Stimulated activated CD8-positive, alpha-beta memory T cell treated with anti-CD3 and anti-CD28 coated beads, Interleukin-2, amount 100 ng/mL, for 48 hours (primary cell): ENCODE results near the gene PPIF.

Experiments
- DNase-seq, 2 donors: peaks; one replicate each; pipeline ENCODE4 v3.0.0-alpha.2; 2020; ENCODE audit warnings: low read depth in 2 of 2

Gene PPIF

DNA sequence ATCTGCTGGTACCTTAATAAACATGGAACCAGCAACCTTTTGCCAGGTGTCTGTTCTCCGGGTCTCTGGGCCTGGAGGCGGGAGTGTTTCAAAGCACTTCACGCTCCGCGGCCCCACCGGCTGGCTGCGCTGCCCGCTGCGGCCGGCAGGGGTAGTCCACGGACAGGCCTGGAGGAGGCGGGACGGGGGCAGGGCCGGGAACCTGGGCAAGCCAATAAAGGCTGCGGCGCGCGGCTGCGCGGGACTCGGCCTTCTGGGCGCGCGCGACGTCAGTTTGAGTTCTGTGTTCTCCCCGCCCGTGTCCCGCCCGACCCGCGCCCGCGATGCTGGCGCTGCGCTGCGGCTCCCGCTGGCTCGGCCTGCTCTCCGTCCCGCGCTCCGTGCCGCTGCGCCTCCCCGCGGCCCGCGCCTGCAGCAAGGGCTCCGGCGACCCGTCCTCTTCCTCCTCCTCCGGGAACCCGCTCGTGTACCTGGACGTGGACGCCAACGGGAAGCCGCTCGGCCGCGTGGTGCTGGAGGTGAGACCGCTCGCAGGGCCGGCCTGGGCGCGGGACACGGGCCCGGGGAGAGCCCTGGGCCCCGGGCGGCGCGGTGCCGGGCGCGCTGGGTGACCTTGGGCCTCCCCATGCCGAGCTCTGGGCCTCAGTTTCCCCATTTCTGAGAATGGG is at the start of gene PPIF:
Gene PPIF, plus strand, starts transcription at position 244 of the 668 bp plus-strand sequence. Its CDS starts 80 bp downstream, at position 324.
- DNase-seq, result peak; percentile 93 to 94

DNA sequence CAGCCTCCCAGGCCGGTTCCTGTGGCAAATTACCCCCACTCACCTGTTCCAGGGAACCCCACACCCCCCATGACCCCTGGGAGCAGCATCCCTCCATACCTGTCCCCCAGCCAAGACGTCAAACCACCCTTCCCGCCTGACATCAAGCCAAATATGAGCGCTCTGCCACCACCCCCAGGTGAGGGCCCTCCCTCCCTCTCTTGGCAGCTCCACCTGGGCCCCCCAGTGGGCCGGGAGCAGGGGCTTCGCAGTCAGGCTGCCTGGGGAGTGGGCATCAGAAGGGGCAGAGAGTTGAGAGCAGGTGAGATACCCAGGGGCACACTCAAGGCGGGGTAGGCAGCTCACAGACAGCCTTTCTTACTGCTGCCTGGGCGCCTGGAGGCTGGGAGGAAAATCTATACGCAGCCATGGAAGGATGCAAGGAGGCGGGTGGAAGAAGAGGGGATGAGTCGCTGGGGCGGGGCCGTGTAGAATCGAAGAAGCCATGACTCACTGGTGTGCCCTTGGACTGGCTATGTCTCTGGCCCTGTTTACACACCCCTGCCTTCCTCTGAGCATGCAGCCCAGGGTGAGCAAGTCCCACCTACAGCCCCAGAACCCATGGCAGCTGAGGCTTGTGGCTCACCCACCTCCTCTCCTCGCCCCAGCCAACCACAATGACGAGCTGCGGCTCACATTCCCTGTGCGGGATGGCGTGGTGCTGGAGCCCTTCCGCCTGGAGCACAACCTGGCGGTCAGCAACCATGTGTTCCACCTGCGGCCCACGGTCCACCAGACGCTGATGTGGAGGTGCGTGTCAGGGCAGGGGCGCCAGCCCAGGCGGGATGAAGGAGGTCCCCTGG is 48.6 kb upstream of the PPIF start:
- peak; percentile 51 to 61 for DNase-seq

DNA sequence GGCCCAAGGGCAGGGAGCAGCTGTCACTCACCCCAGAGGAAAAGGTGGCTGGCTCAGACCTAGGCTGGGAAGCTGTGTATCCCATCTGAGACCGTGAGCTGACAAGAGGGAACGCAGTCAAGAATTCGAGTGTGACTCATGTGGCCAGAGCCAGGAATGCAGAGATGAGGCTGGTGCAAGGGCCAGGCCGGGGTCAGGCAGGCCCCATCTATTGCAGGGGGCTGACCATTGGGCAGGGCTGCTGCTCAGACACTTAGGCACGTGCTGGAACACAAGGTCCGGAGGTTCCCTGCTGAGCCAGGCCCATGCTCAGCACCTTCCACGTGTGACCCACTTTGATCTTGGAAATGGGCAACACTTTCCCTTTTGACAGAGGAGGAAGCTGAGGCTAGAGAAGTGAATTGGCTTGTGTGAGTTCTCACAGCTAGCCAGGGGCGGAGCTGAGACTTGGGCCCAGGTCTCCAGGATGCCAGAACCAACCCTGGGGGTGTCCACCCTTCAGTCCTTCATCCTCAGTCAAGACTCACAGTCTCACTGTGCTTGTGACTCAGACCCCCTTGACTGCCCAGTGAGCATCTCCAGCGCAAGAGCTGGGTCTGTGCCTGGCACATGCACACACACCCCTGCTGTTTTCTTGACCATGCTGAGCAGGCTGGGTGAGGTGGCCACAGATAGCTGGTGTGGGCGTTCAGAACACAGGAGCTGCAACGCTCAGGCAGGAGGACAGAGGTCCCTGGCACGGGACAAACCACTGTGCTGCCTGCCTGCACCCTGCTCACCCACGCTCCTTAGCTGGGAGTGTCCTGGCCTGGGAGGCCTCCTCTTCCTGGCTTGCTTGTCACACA is 47.6 kb upstream of the PPIF start:
- DNase-seq, result no peak

DNA sequence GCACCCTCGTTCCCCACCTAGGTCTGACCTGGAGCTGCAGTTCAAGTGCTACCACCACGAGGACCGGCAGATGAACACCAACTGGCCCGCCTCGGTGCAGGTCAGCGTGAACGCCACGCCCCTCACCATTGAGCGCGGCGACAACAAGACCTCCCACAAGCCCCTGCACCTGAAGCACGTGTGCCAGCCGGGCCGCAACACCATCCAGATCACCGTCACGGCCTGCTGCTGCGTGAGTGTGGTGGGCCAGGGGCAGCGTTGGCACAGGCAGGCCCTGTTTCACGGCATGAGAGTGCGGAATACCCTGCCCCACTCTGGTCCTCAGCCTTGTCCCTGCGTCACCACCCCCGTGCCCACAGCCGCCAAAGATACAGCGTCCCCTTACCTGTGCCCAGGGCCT is 46.6 kb upstream of the PPIF start:
- no peak for DNase-seq

DNA sequence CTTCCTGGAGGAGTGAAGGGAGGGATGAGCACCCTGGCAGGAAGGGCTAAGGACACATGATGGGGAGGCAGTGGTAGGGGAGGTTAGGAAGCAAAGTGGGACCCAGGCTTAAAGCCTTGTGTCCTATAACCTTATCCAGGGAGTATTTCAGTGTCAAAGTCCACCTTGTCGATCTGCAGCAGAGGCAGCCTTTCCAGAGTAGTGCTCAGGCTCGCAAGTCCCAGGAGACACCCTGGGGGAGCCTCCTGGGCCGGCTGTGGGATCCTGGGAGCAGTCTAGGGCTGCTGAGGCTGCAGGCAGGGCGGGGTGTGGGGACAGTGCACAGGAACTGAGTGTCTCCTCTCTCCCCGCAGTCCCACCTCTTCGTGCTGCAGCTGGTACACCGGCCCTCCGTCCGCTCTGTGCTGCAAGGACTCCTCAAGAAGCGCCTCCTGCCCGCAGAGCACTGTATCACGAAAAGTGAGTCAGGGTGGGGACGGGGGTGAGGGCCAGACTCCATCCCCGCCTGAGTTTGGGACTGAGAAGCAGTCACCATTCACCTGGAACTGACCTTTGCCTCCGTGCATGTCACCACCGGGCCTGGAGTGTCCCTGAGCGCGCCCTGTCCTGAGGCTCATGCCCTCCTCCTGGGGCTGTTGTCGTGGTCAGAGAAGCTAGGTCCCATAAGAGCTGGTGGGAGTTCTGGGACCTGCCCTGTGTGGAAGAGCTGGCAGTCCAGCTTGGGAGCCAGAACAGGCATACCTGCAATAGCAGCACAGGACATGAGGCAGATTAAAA is 45.3 kb upstream of the PPIF start:
- no peak for DNase-seq

DNA sequence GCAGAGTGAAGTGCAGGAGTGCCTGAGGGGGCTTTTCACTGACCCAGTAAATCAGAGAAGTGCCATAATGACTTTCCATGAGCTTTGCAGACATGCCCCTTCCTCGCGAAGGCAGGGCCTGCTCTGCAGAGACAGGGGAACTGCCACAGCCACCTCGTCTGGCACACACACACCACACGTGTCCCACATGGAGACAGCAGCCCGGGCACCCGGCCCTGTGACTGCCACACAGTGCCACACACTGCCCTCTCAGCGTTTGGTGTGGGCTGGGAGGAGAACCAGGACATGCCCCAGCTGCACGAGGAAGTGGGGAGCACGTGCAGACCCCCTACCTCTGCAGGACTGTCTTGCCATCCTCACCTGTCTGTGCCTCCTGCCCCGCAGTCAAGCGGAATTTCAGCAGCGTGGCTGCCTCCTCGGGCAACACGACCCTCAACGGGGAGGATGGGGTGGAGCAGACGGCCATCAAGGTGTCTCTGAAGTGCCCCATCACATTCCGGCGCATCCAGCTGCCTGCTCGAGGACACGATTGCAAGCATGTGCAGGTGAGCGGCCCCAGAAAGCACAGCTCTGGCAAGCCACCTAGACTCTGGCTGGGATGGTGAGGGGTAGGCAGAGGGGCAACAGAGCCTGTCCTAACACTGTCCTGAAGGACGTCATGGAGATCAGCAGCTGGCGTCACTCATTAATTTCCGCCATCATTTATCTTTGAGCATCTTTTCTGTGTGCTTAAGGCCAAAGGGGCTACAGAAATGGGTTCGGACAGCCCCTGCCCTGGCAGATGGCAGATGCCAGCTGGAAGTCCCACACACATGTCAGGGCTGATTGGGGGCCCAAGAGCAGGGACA is 43.4 kb upstream of the PPIF start:
- DNase-seq, result no peak

DNA sequence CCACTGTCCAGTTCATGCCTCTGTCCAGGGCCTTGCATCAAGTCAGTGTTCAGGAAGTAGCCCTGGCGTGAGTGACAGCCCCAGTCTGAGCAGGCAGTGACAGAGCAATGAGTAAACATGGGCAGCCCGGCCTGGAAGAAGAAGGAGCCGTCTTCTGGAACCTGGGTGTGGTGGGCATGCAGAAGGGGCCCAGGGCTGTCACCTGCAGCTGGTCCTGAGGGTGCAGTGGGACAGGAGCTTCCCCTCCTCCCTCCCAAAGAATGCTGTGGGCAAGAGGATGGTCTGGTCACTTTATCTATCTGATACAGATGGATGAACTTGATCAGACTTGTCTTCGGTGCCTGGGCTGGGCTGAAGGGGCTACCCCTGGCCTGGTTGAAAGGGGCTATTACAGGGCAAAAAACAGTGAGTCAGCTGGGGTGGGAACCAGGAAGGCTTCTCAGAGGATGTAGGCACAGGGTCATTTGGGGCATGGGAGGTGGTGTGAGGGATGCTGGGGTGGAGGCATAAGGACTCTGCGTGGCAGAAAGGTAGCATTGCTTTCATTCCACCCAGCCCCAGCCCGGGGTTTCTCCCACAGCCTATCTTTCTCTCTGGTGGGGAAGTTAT is 42.7 kb upstream of the PPIF start:
- DNase-seq, result no peak

DNA sequence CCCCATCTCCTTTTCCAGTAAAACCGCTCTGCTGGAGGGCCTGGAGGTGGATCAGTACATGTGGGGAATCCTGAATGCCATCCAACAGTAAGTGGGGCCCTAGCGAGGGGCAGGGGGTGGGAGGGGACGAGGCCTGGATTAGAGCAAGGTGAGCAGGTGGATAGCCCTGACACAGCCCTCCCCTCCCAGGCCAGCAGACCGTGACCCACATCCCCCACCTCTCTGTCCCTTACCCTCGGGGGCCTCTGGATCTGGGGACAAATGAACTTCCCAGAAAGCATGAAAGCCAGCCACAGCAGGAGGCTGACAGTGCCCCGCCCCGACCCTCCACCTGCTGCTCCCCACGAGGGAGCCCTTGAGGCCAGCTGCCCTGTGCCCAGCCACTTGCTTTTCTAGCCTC is 41.8 kb upstream of the PPIF start:
- no peak for DNase-seq

DNA sequence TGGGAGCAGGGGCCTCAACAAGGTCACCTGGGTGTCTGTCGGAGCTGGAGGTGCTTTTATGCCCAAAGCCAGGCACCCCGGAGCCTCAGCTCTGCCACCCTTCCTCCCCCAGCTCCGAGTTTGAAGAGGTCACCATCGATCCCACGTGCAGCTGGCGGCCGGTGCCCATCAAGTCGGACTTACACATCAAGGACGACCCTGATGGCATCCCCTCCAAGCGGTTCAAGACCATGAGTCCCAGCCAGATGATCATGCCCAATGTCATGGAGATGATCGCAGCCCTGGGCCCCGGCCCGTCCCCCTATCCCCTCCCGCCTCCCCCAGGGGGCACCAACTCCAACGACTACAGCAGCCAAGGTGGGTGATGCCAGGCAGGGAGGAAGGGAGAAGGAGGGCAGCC is 41.3 kb upstream of the PPIF start:
- DNase-seq, result no peak

DNA sequence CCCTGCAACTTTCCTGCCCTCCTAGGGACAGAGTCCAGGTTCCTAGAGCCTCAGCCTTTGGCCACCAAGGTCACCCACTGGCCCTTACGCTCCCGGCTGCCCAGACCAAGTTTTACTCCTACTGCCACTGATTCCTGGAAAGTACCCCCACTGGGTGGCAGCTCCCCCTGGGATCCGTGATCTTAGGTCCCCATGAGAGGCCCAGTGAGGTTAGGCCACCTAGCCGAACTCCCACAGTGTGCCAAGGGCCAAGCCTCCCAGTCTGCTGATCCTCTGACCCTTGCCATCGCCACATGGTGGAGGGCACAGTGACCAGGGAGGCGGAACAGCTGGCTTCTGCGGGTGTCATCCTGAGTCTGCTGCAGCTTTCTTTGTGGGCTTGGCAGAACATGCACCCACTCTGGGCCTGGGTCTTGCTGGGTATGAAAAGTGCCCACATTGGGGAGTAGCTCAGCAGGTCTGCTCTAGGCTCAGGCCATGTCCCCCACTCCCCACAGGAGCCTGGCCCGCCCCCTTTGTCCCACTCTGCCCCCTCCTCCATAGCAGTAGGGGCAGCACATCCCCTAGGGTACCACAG is 40.5 kb upstream of the PPIF start:
- DNase-seq, result no peak

DNA sequence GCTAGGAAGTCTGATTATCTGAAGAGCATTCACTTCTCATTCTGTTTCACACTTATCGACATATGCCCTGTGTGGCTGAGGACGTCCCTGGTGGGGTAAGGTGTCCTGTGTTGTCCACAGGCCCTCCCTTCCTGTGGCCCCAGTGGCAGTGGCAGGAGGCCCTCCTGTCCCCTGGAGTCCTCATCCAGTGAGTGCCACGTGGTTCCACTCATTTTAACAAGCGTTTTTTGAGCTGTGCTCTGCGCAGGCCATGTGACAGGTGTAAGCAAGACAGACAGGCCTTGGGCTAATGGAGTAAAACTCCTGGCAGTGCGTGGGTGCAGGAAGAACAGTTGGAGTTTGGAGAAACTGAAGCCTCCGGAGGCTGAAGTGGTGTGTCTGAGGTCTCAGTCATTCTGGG is 39.3 kb upstream of the PPIF start:
- no peak for DNase-seq

DNA sequence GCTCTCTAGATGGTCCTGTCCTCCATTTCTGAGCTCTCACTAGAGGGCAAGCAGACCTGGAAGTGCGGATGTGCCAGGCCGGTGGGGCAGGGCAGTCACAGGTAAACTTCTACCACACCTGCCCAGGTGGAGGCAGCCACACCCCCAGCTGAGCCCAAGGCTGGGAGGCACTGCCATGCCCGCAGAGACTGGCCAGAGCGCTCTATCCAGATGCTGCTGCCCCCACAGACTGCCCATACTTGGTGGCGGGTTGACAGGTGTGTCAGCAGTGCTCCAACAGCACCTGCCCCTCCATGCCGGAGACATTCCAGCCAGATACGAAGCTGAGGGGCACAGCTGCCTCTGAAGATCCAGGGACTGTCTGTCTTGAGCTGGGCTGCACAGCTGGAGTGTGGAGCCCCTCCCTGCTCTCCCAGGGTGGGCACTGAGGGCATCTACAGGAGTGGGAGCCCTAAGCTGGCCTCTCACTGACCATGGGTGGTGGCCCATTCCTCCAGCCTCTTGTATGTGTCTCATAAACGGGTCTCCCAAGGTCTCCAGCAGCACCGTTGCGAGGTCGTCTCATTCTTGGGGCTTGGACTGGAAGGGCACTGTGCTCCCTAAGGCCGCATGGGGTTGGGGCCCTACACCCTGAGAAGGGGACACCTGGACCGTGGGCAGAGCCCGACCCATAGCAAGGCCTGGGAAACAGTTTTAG is 38.2 kb upstream of the PPIF start:
- no peak for DNase-seq

DNA sequence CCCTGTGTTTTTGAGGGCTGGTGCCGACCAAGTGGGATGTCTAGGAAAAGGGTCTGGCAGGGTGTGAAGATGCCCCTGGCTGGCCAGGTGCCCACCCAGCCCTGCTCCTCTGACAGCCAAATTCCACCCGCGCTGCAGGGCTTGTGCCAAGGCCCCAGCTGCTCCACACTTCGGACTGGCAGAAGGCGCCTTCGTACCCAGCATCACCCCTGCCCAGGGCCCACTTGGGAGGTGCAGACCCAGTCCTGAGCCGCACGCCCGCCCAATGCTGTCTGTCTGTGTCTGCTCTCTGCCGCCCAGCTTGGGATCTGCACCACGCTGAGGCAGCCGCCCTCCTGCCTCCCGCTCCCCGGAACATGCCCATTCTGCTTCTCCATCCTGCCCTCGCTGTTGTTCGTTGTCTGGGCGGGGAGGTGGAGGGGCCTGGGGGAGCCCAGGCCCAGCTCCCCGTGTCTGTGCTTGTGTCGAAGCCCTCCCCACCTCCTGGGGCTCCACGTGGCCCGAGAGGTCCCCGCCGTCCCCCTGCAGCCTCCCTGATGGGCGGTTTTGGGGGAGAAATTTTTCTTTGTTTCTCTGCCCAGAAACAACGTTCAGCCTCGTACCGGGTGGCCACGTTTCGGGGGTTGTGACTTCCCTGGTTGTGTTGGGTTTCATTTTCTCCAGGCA is 36.9 kb upstream of the PPIF start:
- DNase-seq, result no peak

DNA sequence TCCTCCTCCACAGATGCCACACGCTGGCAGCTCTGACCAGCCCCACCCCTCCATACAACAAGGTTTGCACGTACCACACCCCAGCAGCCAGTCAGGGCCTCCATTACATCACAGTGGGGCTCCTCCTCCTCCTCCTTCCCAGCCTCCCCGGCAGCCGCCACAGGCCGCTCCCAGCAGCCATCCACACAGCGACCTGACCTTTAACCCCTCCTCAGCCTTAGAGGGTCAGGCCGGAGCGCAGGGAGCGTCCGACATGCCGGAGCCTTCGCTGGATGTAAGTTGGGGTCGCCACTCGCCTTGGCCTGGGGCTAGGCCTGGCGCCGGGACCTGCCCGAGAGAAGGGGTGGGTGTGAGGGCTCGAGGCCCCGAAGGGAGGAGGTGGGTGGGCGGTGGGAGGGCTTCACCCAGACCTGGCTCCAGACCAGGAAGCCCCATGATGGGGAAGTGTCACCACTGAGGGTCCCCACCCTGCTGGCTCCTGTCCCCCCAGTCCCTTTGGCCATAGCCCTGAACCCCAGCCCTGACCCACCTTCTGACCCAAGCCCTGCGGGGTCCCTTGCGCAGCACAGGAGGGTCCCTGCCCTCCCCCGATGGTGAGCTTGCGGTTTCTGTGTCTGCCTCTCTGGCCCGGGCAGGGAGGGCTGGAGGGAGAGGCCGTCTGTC is 36.2 kb upstream of the PPIF start:
- no peak for DNase-seq

DNA sequence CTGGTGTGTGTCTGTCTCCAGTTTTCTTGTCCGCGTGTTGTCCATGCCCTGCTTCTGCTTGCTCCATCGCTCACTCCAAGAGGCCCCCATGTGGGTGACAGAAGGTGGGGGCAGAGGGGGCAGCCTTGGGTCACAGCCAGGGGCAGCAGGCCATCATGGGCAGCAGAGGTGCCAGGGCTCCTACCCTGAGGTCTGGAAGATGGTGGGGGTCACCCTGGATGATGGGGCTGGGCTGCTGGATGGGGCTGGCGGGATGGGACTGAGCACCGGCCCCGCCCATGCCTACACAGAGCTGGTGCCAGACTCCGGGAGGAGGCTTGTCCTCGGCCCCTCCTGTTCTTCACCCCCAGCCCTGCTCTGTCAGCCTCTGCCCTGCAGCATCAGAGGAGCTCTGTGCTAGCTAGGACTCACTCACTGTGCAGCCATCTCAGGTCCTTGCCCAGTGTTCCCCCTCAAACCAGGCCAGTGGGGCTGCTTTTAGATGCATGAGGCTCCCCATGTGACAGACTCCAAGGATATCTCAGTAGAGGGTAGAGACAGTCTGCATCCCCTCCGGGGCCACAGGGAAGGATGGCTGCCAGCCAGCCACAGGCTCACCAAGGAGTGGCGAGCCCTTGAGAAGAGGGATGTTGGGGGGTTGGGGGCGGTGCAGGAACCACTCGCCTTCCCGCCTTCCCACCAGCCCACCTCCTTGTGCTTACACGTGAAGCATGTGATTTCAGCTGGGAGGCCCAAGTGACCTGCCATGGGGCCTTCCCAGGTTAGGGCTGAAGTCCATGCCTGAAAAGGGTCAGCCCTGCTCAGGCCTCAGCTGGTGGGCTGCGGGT is 35.5 kb upstream of the PPIF start:
- DNase-seq, result no peak

DNA sequence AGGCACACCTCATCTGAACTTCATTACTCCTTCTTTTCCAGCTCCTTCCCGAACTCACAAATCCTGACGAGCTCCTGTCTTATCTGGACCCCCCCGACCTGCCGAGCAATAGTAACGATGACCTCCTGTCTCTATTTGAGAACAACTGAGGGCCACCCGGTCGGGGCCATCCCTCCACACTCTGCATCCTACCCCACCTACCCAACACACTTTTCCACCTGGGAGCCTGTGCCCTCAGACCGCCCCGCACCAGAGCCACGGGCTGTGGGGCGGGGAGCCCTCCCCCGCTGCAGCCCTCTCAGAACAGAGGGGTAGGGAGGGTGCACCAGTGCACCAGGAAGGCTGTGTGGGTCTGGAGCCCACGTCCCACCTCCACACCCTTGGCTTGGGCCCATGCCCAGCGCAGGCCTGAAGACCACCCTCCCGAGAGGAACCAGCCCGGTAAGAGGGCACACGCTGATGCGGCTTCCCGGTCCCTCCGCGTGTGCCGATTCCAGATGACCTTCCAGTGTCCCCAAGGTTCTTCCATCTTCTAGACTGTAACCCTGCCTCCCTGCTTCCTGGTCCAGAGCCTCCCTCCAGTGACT is 34.6 kb upstream of the PPIF start:
- no peak for DNase-seq

DNA sequence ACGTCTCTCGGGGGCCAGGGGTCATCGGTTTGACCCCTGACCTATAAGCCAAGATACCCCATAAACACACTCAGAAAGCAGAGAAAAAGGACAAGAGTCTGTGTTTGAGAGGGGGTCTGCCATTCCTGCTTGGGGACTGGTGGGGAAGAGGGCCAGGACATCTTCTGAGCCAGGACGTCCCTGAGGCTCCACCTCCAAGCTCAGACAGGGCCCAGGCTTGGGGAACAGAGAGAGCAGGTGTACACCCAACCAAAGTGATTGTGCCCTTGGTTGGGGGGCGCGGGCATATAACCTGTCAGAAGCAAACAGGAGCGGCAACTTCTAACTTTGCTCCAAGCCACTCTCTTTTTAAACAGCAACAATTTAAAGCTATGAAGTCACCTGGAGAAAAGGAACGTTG is 33.9 kb upstream of the PPIF start:
- no peak for DNase-seq
